Right cardiac atrium (tissue), 5 donors: ENCODE data around the gene EIF2AK3. TPM values are rescaled to one million over a fixed set of nuclear protein-coding genes. Genes with fewer than 3 reads are reported as not detected.

Experiments
- ATAC-seq, 2 donors: fragments of 200-7000 bp; cut with Tn5 transposase; one replicate each; pipeline versions ENCODE4 v1.8.0 to v1.9.1; 2020; ENCODE audit warnings: moderate library complexity in 2 of 2, mild to moderate bottlenecking in 1 of 2
- DNase-seq, 3 donors: peaks; one replicate each; pipeline ENCODE4 v3.0.0-alpha.2; 2020
- H3K27ac ChIP-seq: one replicate; pipeline ENCODE4 v1.5.1; 2013; ENCODE audit warnings: mild to moderate bottlenecking, low read length, control low read depth, moderate library complexity
- H3K27me3 ChIP-seq: one replicate; pipeline ENCODE4 v1.6.1; 2013; ENCODE audit not compliant: control insufficient read depth, insufficient read depth
- H3K4me1 ChIP-seq: one replicate; pipeline ENCODE4 v1.6.1; 2013; ENCODE audit warnings: low read length; ENCODE audit not compliant: control insufficient read depth, insufficient read depth
- H3K4me3 ChIP-seq: one replicate; pipeline ENCODE4 v1.5.1; 2013; ENCODE audit warnings: low read length, control low read depth
- H3K9me3 ChIP-seq: one replicate; pipeline ENCODE4 v1.6.1; 2013; ENCODE audit warnings: low read length; ENCODE audit not compliant: control insufficient read depth
- WGBS: extraction: QIAGEN DNeasy Blood & Tissue Kit; methylation state at CpG from one replicate; pipeline ENCODE4 v1.1.7; 2013; 5-methylcytosine and 5-hydroxymethylcytosine counted together
- intact Hi-C, 4 donors: fragments of 100-400 bp; cut with DNase I; formaldehyde crosslinking; loops; one replicate each; pipeline versions ENCODE4 v1.11.0 to v1.14.0; 2022 to 2023
- polyA plus RNA-seq: library from polyadenylated mRNA; stranded (reverse); fragments of 200-250 nt; gene quantifications from one replicate; pipeline ENCODE4 v1.2.3, GENCODE V29; 2013
- total RNA-seq, 4 donors: library from RNA; stranded (reverse); fragmentation: NEBNext Ultra II Directional; extraction: Animal tissue kit (Norgen Biotek cat#: 25700); gene quantifications; one replicate each; pipeline ENCODE4 v1.2.1, GENCODE V29; 2021
- donor health status: healthy with polysubstance abuse.
- donor health status: DM: no; HTN: yes; CAD: no.
- donor health status: DM: no; HTN: no; CAD: no.
- donor health status: DM: no; HTN: yes; CAD: no; lungs with severe emphysema.
- donor health status: DM: yes; HTN: yes; CAD: no.

Gene EIF2AK3
- total and polyA plus RNA-seq, 5 donors = 3.9 to 13.6 (median 8.7) TPM

DNA sequence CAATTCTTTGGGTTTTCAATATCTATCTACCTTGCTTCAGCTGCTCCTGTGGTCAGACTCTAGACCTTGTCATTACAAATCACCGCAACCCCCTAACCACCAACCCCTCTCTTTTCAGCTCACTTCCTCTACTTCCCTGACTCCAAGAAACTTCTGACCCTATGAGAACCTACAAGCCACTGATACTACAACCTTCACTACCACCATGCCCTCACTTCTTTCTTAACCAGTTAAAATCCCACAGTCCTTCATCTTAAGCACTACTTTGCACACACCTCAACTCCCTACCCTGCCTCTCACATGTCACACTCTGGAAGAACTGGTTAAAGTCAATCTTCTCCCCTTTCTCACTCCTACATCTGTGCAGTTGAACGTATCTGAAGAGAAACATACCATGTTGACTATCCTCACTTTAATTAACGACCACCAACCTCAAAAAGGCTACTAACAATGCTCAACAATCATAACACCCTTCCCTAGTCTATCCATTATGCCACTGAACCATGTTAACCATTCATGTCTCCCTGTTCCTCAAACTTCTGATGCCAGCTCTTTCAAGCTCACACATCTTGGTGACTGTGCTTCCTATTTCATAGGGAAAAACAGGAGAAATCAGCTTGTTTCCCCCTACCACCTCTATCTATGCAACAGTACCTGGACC, 12.6 kb downstream of the EIF2AK3 start:
- WGBS = 93% methylated on average over 3 of the region's 3 CpGs
- Histone ChIP-seq H3K9me3 (no peaks in the 10 kb centered on the region), H3K27me3 (no peaks in the 10 kb centered on the region), H3K4me1 (peaks cover 7% of the 10 kb centered on the region), H3K27ac (no peak overlapping the region), H3K4me3 (no peak overlapping the region)
- ATAC-seq (no peak), DNase-seq (no peak)
- intact Hi-C loops = no loop called here

DNA sequence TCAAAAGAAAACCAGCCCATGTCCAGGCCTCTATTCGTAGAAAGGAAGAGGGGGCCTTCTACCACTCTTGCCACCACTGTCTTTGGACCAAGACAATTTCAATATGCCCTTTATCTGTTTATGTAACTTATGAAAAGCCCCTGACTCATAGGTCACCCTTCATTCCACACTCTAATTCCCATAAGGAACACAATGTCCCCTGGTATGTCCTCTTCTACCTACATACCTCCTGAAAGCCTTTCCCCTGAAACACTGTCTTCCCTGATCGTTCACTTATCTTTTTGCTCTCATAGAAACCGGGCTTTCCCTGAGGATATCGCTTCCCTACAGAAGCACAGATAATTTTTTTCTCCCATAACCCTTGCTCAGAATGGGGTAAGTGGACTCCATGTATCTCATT, 13.3 kb downstream of the EIF2AK3 start:
- Histone ChIP-seq H3K9me3 (no peaks in the 10 kb centered on the region), H3K27ac (peak overlapping the region; percentile 17), H3K27me3 (no peaks in the 10 kb centered on the region), H3K4me1 (peaks cover 7% of the 10 kb centered on the region), H3K4me3 (no peak overlapping the region)
- intact Hi-C loops = no loop called here
- 71% methylated on average over 4 of the region's 4 CpGs for WGBS
- DNase-seq (no peak), ATAC-seq (peak in 1 of 2 donors; percentile 47)

- intact Hi-C loops = no loop called here
- Histone ChIP-seq H3K4me1 (no peaks in the 10 kb centered on the region), H3K4me3 (no peak overlapping the region), H3K9me3 (no peaks in the 10 kb centered on the region), H3K27me3 (no peaks in the 10 kb centered on the region), H3K27ac (no peak overlapping the region)
- WGBS = 81% methylated on average over 3 of the region's 3 CpGs
- DNase-seq = no peak
- no peak for ATAC-seq
These were observed 19.1 kb downstream of the EIF2AK3 start for GRCh38 chr2:88608184-88608583.

- 60% methylated on average over 2 of the region's 2 CpGs for WGBS
- no peak overlapping the region for H3K4me3 ChIP-seq
- no peak overlapping the region for H3K27ac ChIP-seq
- peaks cover 2% of the 10 kb centered on the region for H3K4me1 ChIP-seq
- DNase-seq (no peak), ATAC-seq (no peak)
- no peaks in the 10 kb centered on the region for H3K9me3 ChIP-seq
- H3K27me3 ChIP-seq = no peaks in the 10 kb centered on the region
- intact Hi-C loops = no loop called here
These were observed 19.8 kb downstream of the EIF2AK3 start for GRCh38 chr2:88607416-88607815.

- 68% methylated on average over 3 of the region's 3 CpGs for WGBS
- Histone ChIP-seq H3K9me3 (no peaks in the 10 kb centered on the region), H3K27ac (no peak overlapping the region), H3K4me1 (peaks cover 2% of the 10 kb centered on the region), H3K27me3 (no peaks in the 10 kb centered on the region), H3K4me3 (no peak overlapping the region)
- ATAC-seq (no peak), DNase-seq (no peak)
- intact Hi-C loops = no loop called here
These were observed 20.8 kb downstream of the EIF2AK3 start for GRCh38 chr2:88606371-88607030.

DNA sequence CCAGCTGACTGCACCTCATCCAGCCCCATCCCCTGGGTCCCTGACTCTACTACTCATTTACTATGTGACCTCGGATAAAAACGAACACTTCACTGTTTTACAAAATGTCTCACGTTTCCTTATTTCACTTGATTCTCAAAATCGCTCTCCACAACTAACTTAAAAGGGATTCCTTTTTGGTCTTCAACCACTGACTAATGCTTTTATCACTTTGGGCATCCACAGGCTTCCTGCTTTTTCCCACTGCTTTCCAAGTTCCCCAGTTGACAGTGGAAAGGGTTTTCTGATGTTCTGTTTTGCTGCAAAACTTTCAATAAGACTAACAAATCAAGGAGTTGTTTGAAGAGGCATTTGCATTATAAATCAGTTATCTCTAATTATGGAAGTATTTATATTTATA, 24.1 kb downstream of the EIF2AK3 start:
- no peak overlapping the region for H3K27ac ChIP-seq
- H3K27me3 ChIP-seq = no peaks in the 10 kb centered on the region
- no peak for DNase-seq
- intact Hi-C loops = no loop called here
- WGBS = 44% methylated on average over 4 of the region's 4 CpGs
- H3K4me3 ChIP-seq = no peak overlapping the region
- no peaks in the 10 kb centered on the region for H3K9me3 ChIP-seq
- ATAC-seq = peak in 1 of 2 donors; percentile 50
- H3K4me1 ChIP-seq = peaks cover 5% of the 10 kb centered on the region

DNA sequence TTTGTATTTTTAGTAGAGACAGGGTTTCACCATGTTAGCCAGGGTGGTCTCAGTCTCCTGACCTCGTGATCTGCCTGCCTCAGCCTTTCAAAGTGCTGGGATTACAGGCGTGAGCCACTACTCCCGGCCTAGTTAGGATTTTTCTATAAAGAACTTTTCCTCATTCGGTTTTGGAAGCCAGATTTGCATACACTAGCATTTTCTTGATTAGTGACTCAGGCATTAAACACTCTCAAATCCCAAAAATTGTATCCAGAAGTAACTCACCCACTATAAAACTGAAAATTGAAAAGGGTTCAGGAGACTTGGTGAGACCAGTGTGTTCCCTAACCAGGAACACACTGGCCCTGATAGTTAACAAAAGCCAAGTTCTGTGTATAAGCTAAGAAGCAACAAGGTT, 25.2 kb downstream of the EIF2AK3 start:
- WGBS = 86% methylated on average over 4 of the region's 4 CpGs
- no peak for DNase-seq
- intact Hi-C loops = no loop called here
- peaks cover 5% of the 10 kb centered on the region for H3K4me1 ChIP-seq
- no peak overlapping the region for H3K4me3 ChIP-seq
- H3K27me3 ChIP-seq = no peaks in the 10 kb centered on the region
- no peak overlapping the region for H3K27ac ChIP-seq
- ATAC-seq = no peak
- no peaks in the 10 kb centered on the region for H3K9me3 ChIP-seq

- no peaks in the 10 kb centered on the region for H3K9me3 ChIP-seq
- 45% methylated on average over 2 of the region's 2 CpGs for WGBS
- intact Hi-C loops = no loop called here
- H3K27me3 ChIP-seq = no peaks in the 10 kb centered on the region
- H3K27ac ChIP-seq = peak overlapping the region; percentile 52
- DNase-seq = no peak
- no peak overlapping the region for H3K4me3 ChIP-seq
- H3K4me1 ChIP-seq = peaks cover 5% of the 10 kb centered on the region
- ATAC-seq = peak; percentile 50 to 69
These were observed 26.0 kb downstream of the EIF2AK3 start for GRCh38 chr2:88601286-88601685.

DNA sequence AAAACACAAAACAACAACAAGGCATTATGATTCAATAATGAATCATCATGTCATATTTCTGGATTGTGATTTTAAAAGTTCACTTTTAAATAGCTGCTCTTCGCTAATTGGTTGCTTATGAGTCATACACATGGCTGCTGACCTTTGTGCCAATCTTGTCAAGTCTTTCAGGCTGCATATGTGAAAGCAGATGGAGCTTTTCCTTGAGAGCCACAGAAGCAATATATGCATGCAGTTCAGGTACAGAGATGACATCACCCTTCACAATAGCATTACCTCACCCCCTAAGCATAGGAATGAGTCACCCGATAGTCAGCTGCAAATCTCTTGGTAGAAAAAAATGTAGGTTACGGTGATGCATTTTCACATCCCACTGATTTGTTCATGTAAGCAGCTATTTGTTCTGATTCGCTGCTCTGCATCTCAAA, 27.2 kb downstream of the EIF2AK3 start:
- no peak for DNase-seq
- intact Hi-C loops = no loop called here

DNA sequence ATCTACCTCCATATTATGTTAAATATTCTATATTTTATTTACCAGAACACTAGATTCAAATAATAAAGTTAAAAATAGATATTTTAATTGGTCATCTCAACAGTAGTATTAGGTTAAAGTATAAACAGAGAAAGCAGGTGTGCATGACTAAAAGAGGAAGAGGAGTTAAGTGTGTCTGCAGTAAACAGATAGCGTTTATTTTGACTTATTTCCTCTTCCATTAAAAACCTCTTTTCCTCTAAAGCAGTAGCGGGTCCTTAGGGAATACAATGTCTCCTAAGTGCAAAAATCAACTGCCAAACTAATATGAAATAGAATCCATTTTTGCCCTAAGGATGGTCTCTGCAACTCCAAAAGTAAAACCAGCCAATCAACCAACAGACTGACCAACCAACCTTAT, 27.7 kb downstream of the EIF2AK3 start:
- no peak for DNase-seq
- H3K4me3 ChIP-seq = peak overlapping the region; percentile 5
- H3K27me3 ChIP-seq = no peaks in the 10 kb centered on the region
- 51% methylated on average over 2 of the region's 2 CpGs for WGBS
- H3K27ac ChIP-seq = no peak overlapping the region
- intact Hi-C loops = no loop called here
- no peak for ATAC-seq
- peaks cover 5% of the 10 kb centered on the region for H3K4me1 ChIP-seq
- H3K9me3 ChIP-seq = no peaks in the 10 kb centered on the region

More for the DNA sequence above, 27.2 kb downstream of the EIF2AK3 start:
- Histone ChIP-seq H3K27ac (peak overlapping the region; percentile 93), H3K4me1 (peaks cover 5% of the 10 kb centered on the region), H3K9me3 (no peaks in the 10 kb centered on the region), H3K27me3 (no peaks in the 10 kb centered on the region), H3K4me3 (peak overlapping the region; percentile 5)
- 14% methylated on average over 4 of the region's 4 CpGs for WGBS
- peak; percentile 82 to 87 for ATAC-seq

GRCh38 chr2:88597168-88597567, 30.1 kb downstream of the EIF2AK3 start:
- Histone ChIP-seq H3K9me3 (no peaks in the 10 kb centered on the region), H3K4me3 (no peak overlapping the region), H3K27me3 (no peaks in the 10 kb centered on the region), H3K27ac (no peak overlapping the region), H3K4me1 (peaks cover 3% of the 10 kb centered on the region)
- intact Hi-C loops = no loop called here
- DNase-seq = no peak
- no peak for ATAC-seq
